VCaP (cell line): ENCODE data around the gene IP6K3.

ENCODE experiments used
- H3K27ac ChIP-seq: fragments of 450-650 bp; 2 replicates; pipeline ENCODE4 v1.5.1; 2017
- TF ChIP-seq, protein P1 (sequence below): fragments of 450-650 bp; conservative IDR thresholded peaks from 2 replicates; pipeline ENCODE4 v1.5.1; 2017; ENCODE audit warnings: mild to moderate bottlenecking, moderate library complexity

The IP6K3 gene

GRCh38 chr6:33672808-33673207 lies 73.9 kb downstream of the IP6K3 start:
- TF ChIP-seq, protein P1, sequence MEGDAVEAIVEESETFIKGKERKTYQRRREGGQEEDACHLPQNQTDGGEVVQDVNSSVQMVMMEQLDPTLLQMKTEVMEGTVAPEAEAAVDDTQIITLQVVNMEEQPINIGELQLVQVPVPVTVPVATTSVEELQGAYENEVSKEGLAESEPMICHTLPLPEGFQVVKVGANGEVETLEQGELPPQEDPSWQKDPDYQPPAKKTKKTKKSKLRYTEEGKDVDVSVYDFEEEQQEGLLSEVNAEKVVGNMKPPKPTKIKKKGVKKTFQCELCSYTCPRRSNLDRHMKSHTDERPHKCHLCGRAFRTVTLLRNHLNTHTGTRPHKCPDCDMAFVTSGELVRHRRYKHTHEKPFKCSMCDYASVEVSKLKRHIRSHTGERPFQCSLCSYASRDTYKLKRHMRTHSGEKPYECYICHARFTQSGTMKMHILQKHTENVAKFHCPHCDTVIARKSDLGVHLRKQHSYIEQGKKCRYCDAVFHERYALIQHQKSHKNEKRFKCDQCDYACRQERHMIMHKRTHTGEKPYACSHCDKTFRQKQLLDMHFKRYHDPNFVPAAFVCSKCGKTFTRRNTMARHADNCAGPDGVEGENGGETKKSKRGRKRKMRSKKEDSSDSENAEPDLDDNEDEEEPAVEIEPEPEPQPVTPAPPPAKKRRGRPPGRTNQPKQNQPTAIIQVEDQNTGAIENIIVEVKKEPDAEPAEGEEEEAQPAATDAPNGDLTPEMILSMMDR = no peak
- no peak overlapping the region for H3K27ac ChIP-seq

DNA sequence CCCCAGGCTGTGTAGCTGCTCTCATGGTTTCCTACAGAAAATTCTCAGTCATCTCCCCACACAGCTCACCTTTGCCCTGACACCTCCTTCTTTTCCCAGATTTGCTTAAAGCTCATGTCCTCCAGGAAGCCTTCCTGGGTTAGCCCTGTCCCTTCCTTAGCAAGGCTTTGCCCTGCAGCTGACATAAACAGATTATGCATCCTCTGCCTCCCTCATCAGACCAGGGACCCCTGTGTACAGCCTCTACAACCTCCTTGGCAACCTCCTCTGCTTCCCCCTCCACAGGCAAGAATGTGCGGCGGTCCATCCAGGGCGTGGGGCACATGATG lies 75.0 kb downstream of the IP6K3 start:
- H3K27ac ChIP-seq = no peak overlapping the region
- TF ChIP-seq, protein P1 = no peak
